Common myeloid progenitor, CD34-positive (primary cell): ENCODE measurements around the gene HDLBP.
"Not testable (repeated sequence)": the region's sequence is repeated elsewhere in the genome, so short reads cannot be mapped to it uniquely, and the experiment has no call there.

ENCODE experiments used
- CTCF ChIA-PET: fragments of 350-600 bp; sonication (Branson Sonifier 250); formaldehyde crosslinking; loops from one replicate; lab custom pipeline; 2021; ENCODE audit warnings: antibody characterized with exemption; lab: Charles Lee
- POLR2A ChIA-PET: fragments of 350-600 bp; sonication (Branson Sonifier 250); formaldehyde crosslinking; loops from one replicate; lab custom pipeline; 2021; ENCODE audit warnings: antibody characterized with exemption; lab: Charles Lee
- DNase-seq, 3 donors: peaks; one replicate each; pipeline versions ENCODE4 v3.0.0 to v3.0.0-alpha.2; 2013
- H3K27ac ChIP-seq, 2 experiments: 1 replicate in 1 of 2; 2 replicates in 1 of 2; pipeline ENCODE4 v1.7.0; 2013; ENCODE audit warnings: inconsistent platforms in 2 of 2, low read length in 2 of 2, mild to moderate bottlenecking in 2 of 2, low read depth in 1 of 2, moderate library complexity in 1 of 2; ENCODE audit not compliant: severe bottlenecking in 2 of 2, insufficient read depth in 1 of 2, poor library complexity in 1 of 2
- H3K27me3 ChIP-seq, 5 experiments: replicated peaks in 2 of 5; 1 replicate in 3 of 5; 2 replicates in 2 of 5; pipeline versions ENCODE4 v1.6.1 to v1.7.0; 2013; ENCODE audit warnings: low read length in 4 of 5, mild to moderate bottlenecking in 2 of 5, moderate library complexity in 2 of 5, inconsistent platforms in 1 of 5; ENCODE audit not compliant: insufficient read depth in 5 of 5, control insufficient read depth in 4 of 5
- H3K36me3 ChIP-seq, 4 experiments: 1 replicate in 2 of 4; 2 replicates in 2 of 4; pipeline versions ENCODE4 v1.6.1 to v1.7.0; 2013; ENCODE audit warnings: low read length in 3 of 4, control low read depth in 1 of 4, mild to moderate bottlenecking in 1 of 4; ENCODE audit not compliant: control insufficient read depth in 4 of 4, insufficient read depth in 4 of 4
- H3K4me1 ChIP-seq, 4 experiments: 1 replicate in 3 of 4; 2 replicates in 1 of 4; pipeline versions ENCODE4 v1.6.1 to v1.7.1; 2013; ENCODE audit warnings: low read length in 3 of 4, mild to moderate bottlenecking in 3 of 4, control low read depth in 1 of 4, inconsistent platforms in 1 of 4, moderate library complexity in 1 of 4; ENCODE audit not compliant: control insufficient read depth in 4 of 4, insufficient read depth in 4 of 4; ENCODE audit errors: control extremely low read depth in 1 of 4
- H3K4me3 ChIP-seq, 7 experiments: 1 replicate in 4 of 7; 2 replicates in 3 of 7; pipeline versions ENCODE4 v1.5.1 to v1.7.0; 2013; ENCODE audit warnings: mild to moderate bottlenecking in 7 of 7, low read length in 6 of 7, moderate library complexity in 6 of 7, inconsistent platforms in 2 of 7, low read depth in 2 of 7, control low read depth in 1 of 7; ENCODE audit not compliant: insufficient read depth in 4 of 7, control insufficient read depth in 1 of 7; ENCODE audit errors: extremely low read depth in 1 of 7
- H3K9me3 ChIP-seq, 5 experiments: 1 replicate in 4 of 5; 2 replicates in 1 of 5; pipeline versions ENCODE4 v1.6.1 to v1.7.1; 2013; ENCODE audit warnings: low read length in 4 of 5, mild to moderate bottlenecking in 2 of 5, inconsistent platforms in 1 of 5, low read depth in 1 of 5, moderate library complexity in 1 of 5; ENCODE audit not compliant: control insufficient read depth in 4 of 5, insufficient read depth in 2 of 5; ENCODE audit errors: control extremely low read depth in 1 of 5
- WGBS: methylation state at CpG from one replicate; pipeline ENCODE4 v1.1.5; 2013; ENCODE audit not compliant: insufficient coverage; 5-methylcytosine and 5-hydroxymethylcytosine counted together

The HDLBP gene

DNA sequence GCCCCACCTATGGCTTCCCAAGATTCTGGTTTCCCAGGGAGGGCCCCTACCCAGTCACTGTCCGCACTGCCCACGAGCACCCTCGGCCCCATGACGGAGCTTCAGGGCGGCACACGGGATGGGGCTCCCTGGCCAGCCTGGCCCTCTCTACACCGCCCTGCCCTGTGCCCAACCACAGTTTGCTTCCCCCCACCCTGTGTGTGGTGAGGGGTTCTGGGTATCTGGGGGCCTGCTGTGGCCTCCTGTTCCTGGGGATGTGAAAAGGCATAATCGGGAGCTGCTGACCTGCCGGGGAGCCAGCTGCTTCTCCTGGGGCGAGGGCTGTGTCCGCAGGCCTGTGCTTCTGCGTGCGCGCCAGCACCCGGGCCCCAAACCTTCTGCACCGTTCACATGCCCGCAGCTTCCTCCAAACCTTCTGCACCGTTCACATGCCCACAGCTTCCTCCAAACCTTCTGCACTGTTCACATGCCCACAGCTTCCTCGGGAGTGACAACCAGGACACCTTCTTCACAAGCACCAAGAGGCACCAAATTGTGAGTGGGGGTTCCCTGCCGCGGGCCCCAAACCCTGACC lies 114.6 kb downstream of the HDLBP start:
- H3K4me1 ChIP-seq: peaks cover 0 to 39% (median 25%) of the 10 kb centered on the region in 4 experiments
- no peaks in the 10 kb centered on the region for H3K9me3 ChIP-seq
- DNase-seq: peak; percentile 63 to 90 (median 88)
- peak overlapping the region in 1 of 7 experiments; percentile 22 for H3K4me3 ChIP-seq
- no peaks in the 10 kb centered on the region for H3K36me3 ChIP-seq
- 14% methylated on average over 16 of the region's 21 CpGs for WGBS
- no peak overlapping the region for H3K27ac ChIP-seq
- ChIA-PET POLR2A (interaction anchor here (0.5 kb wide), 1 partner anchor 553 kb away, joined by 4 read pairs; no protein-coding TSS in a partner anchor), CTCF (interaction anchor here (1.2 kb wide), 1 partner anchor 20 kb away, joined by 3 read pairs; no protein-coding TSS in a partner anchor)
- H3K27me3 ChIP-seq: no peaks in the 10 kb centered on the region

DNA sequence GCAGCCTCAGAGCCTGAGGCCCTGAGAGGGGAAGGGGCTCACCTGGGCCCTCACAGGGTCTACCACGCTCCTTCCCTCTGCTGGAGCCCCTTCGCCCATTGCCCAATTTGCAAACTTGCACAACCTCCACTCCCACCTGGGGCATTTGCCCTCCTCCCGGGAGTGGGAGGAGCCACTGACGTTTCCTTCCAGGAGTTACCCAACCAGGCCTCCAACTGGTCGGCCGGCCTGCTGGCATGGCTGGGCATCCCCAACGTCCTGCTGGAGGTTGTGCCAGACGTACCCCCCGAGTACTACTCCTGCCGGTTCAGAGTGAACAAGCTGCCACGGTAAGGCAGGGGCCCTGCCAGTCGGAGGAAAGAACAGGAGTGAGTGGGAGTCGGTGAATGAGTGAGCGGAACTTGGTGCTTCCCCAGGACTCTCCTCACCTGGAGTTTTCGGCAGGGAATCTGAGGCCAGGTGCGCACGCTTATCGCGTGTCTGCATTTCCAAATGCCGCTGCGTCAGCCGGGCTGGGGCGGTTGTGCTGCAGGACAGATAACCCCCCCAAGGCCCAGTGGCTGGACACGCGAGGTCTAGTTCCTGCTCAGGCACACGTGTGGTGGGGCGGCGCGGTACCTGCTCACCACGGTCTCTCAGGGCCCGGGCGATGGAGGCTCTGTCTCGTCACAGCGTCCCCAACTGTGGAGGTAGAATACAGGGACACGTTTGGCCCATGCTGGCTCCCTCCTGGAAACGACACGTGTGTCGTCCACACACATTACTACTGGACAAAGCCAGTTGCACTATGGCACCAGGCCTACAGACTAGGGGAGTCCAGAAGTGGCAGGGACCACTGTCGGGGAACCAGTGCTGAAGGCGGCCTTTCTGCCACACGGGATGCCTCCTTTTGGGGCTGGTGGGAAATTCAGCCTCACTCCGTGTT lies 115.3 kb downstream of the HDLBP start:
- no peaks in the 10 kb centered on the region for H3K36me3 ChIP-seq
- H3K27me3 ChIP-seq: no peaks in the 10 kb centered on the region
- POLR2A ChIA-PET: no interaction called here
- CTCF ChIA-PET: interaction anchor here (1.2 kb wide), 1 partner anchor 19 kb away, joined by 3 read pairs; no protein-coding TSS in a partner anchor
- no peak overlapping the region for H3K27ac ChIP-seq
- no peak overlapping the region for H3K4me3 ChIP-seq
- no peaks in the 10 kb centered on the region for H3K9me3 ChIP-seq
- WGBS: 90% methylated on average over 34 of the region's 42 CpGs
- H3K4me1 ChIP-seq: peaks cover 0 to 39% (median 25%) of the 10 kb centered on the region in 4 experiments
- no peak for DNase-seq

GRCh38 chr2:241199286-241199685 lies 116.2 kb downstream of the HDLBP start:
- no peak for DNase-seq
- Histone ChIP-seq H3K36me3 (no peaks in the 10 kb centered on the region), H3K27me3 (no peaks in the 10 kb centered on the region), H3K9me3 (no peaks in the 10 kb centered on the region), H3K4me1 (peaks cover 0 to 39% (median 24%) of the 10 kb centered on the region in 4 experiments), H3K4me3 (no peak overlapping the region), H3K27ac (no peak overlapping the region)
- 93% methylated on average over 15 of the region's 16 CpGs for WGBS
- CTCF ChIA-PET: no interaction called here
- POLR2A ChIA-PET: no interaction called here

GRCh38 chr2:241198381-241199279 lies 116.8 kb downstream of the HDLBP start:
- H3K36me3 ChIP-seq: no peaks in the 10 kb centered on the region
- no peak overlapping the region for H3K4me3 ChIP-seq
- H3K27me3 ChIP-seq: no peaks in the 10 kb centered on the region
- H3K4me1 ChIP-seq: peaks cover 0 to 34% (median 24%) of the 10 kb centered on the region in 4 experiments
- 92% methylated on average over 22 of the region's 27 CpGs for WGBS
- CTCF ChIA-PET: no interaction called here
- no peak for DNase-seq
- H3K27ac ChIP-seq: no peak overlapping the region
- H3K9me3 ChIP-seq: no peaks in the 10 kb centered on the region
- POLR2A ChIA-PET: no interaction called here

GRCh38 chr2:241197947-241198346 lies 117.5 kb downstream of the HDLBP start:
- Histone ChIP-seq H3K4me3 (no peak overlapping the region), H3K4me1 (peaks cover 0 to 32% (median 24%) of the 10 kb centered on the region in 4 experiments), H3K9me3 (no peaks in the 10 kb centered on the region), H3K27ac (no peak overlapping the region), H3K27me3 (no peaks in the 10 kb centered on the region), H3K36me3 (no peaks in the 10 kb centered on the region)
- WGBS: 93% methylated on average over 6 of the region's 6 CpGs
- no peak for DNase-seq
- ChIA-PET CTCF (interaction anchor here (0.7 kb wide), 1 partner anchor 19 kb away, joined by 3 read pairs; no protein-coding TSS in a partner anchor), POLR2A (no interaction called here)

- WGBS: 93% methylated on average over 12 of the region's 14 CpGs
- H3K4me3 ChIP-seq, H3K27ac ChIP-seq, H3K9me3 ChIP-seq, H3K27me3 ChIP-seq, DNase-seq, H3K36me3 ChIP-seq: not testable (repeated sequence)
- ChIA-PET POLR2A (interaction anchor here (0.6 kb wide), 1 partner anchor 931 kb away, joined by 4 read pairs; no protein-coding TSS in a partner anchor), CTCF (interaction anchor here (0.7 kb wide), 1 partner anchor 18 kb away, joined by 3 read pairs; no protein-coding TSS in a partner anchor)
- H3K4me1 ChIP-seq: peaks cover 0 to 29% (median 21%) of the 10 kb centered on the region in 4 experiments
These were observed 118.2 kb downstream of the HDLBP start for GRCh38 chr2:241197246-241197645.
